ENCODE data around the gene COG2.

- TF ChIP-seq POLR2A (IDR thresholded peaks at IDR 0.05; ENCODE audit: low read length) (no peak), GATA1 (IDR thresholded peaks at IDR 0.05; ENCODE audit: low read depth, low read length) (no peak)
These were observed 40.0 kb downstream of the COG2 start for GRCh38 chr1:230682274-230682673.

Measured in erythroblast (primary cell).